ENCODE results near the gene PRXL2C. TPM values are rescaled to one million over a fixed set of nuclear protein-coding genes. Genes with fewer than 3 reads are reported as not detected.
A peak's percentile ranks its signal among the peaks of the same experiment; 100 is the strongest.

The PRXL2C gene
- total and polyA plus RNA-seq, 2 donors (not counting 1 experiment from before 2014, with no cell fraction given) = 10.9 to 16.1 TPM

DNA sequence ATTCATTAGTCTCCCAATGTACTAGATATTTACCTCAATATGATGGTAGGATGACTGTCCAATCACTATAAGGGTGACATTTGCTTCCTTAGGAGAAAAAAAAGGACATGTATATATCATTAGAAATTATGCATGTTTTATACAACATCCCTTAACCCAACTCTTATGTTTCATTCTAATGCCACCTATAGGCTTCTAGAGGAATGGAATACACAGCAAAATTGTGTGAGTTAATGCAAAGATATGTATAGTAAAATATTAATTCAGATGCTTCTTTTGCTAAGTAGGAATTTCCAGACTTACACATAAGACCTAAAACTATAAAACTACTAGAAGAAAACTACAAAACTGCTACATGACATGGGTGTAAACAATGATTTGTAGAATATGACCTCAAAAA, 3.5 kb downstream of the PRXL2C start:
- Mint-ChIP-seq H3K4me1 (peaks cover 20% of the 10 kb centered on the region), H3K4me3 (no peak overlapping the region), H3K27me3 (no peaks in the 10 kb centered on the region), H3K27ac (peak overlapping the region; percentile 1), H3K9me3 (ENCODE audit: insufficient read depth) (no peaks in the 10 kb centered on the region)
- DNase-seq = peak; percentile 29
- H3K4me2 ChIP-seq (replicated peaks; ENCODE audit: low read depth, low read length, poor library complexity, severe bottlenecking) = no peak overlapping the region
- no peak for ATAC-seq (ENCODE audit: low read depth)
- H3K27ac ChIP-seq (ENCODE audit: low read length in 2 of 2) = no peak overlapping the region
- intact Hi-C loops (cut with micrococcal nuclease) = loop anchor here (1.0 to 10.0 kb wide), 3 partner anchors 131 to 777 kb away; partner anchors contain the start of gene ERCC6L2
- ChIA-PET POLR2A (no interaction called here), CTCF (interaction anchor here (1.0 to 4.2 kb wide), 3 partner anchors 14 to 324 kb away, joined by 3 to 29 read pairs (median 3); no protein-coding TSS in a partner anchor)
- no peak overlapping the region for H3K4me3 ChIP-seq (ENCODE audit: control extremely low read depth in 1 of 5, extremely low read depth in 1 of 5, insufficient read depth in 1 of 5, low read depth in 2 of 5, low read length in 4 of 5)
- H3K27me3 ChIP-seq (replicated peaks in 1 of 4; ENCODE audit: control extremely low read depth in 1 of 4, control insufficient read depth in 3 of 4, insufficient read depth in 4 of 4, low read length in 3 of 4) = no peaks in the 10 kb centered on the region
- TF ChIP-seq EZH2 (IDR thresholded peaks at IDR 0.05; ENCODE audit: borderline replicate concordance, insufficient read depth, low read depth, low read length, poor library complexity, severe bottlenecking) (no peak), CTCF (IDR thresholded peaks at IDR 0.05) (peak; percentile 60)
- H2AFZ ChIP-seq (ENCODE audit: insufficient read depth, low read depth, low read length, poor library complexity, severe bottlenecking) = no peak overlapping the region
- H3K9ac ChIP-seq (ENCODE audit: low read length) = no peak overlapping the region
- no peaks in the 10 kb centered on the region for H3K79me2 ChIP-seq (ENCODE audit: control insufficient read depth, insufficient read depth, low read length)
- peaks cover 8 to 17% of the 10 kb centered on the region in 2 donors for H3K4me1 ChIP-seq (ENCODE audit: control insufficient read depth in 2 of 2, insufficient read depth in 2 of 2, low read length in 2 of 2)
- H4K20me1 ChIP-seq (ENCODE audit: control insufficient read depth, insufficient read depth, low read length, poor library complexity, severe bottlenecking) = no peaks in the 10 kb centered on the region
- no peaks in the 10 kb centered on the region for H3K9me3 ChIP-seq (ENCODE audit: control extremely low read depth in 1 of 3, control insufficient read depth in 2 of 3, insufficient read depth in 1 of 3, low read length in 2 of 3)
- peaks cover 0 to 6% of the 10 kb centered on the region in 2 experiments for H3K36me3 ChIP-seq (replicated peaks in 1 of 2; ENCODE audit: control extremely low read depth in 1 of 2, control insufficient read depth in 1 of 2, extremely low read depth in 1 of 2, insufficient read depth in 2 of 2, low read length in 1 of 2)

DNA sequence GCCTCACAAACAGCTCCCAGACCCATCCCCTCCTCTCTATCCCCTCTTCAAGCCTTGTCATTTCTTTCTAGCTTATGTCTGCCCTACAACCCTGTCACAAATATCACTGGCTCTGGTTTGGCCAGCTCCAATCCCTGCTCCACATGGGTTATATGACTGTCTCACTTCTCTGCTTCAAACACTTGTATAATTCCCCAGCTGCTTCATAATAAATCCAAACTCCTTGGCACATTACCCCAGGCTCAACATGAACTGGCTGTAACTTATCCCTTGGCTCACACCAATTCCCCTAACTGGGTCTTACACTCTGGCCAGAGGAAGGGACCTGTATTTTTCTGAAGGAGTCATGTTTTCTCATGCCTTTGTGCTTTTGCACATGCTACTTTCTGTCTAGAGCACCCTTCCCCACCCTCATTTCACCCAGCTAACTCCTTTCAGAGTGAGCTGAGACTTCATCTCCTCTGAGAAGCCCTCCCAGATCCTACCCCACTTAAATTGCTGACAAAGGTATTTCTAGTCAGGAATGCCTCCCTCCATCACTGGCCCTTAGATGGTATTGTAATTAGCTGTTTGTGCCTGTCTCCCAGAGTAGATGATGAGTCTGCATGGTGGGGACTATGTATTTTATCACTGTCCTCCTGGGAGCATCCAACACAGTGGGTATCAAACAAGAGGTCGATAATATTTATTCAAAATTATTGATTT, 5.3 kb downstream of the PRXL2C start:
- CTCF ChIA-PET = interaction anchor here (0.7 to 4.2 kb wide), 2 partner anchors 312 to 322 kb away, joined by 3 to 29 read pairs; no protein-coding TSS in a partner anchor
- no peak overlapping the region for H3K4me3 Mint-ChIP-seq

More for the DNA sequence above, 5.3 kb downstream of the PRXL2C start:
- POLR2A ChIA-PET = no interaction called here
- Mint-ChIP-seq H3K27ac (no peak overlapping the region), H3K27me3 (no peaks in the 10 kb centered on the region), H3K4me1 (peaks cover 14% of the 10 kb centered on the region), H3K9me3 (ENCODE audit: insufficient read depth) (no peaks in the 10 kb centered on the region)
- H3K4me2 ChIP-seq (replicated peaks; ENCODE audit: low read depth, low read length, poor library complexity, severe bottlenecking) = no peak overlapping the region
- no peak overlapping the region for H2AFZ ChIP-seq (ENCODE audit: insufficient read depth, low read depth, low read length, poor library complexity, severe bottlenecking)
- intact Hi-C loops (cut with micrococcal nuclease) = loop anchor here (5.0 to 10.0 kb wide), 2 partner anchors 133 to 775 kb away; partner anchors contain the start of gene ERCC6L2
- H4K20me1 ChIP-seq (ENCODE audit: control insufficient read depth, insufficient read depth, low read length, poor library complexity, severe bottlenecking) = no peaks in the 10 kb centered on the region
- no CpG with 5 or more reads among the region's 1 CpG for WGBS (ENCODE audit: insufficient coverage)
- no peaks in the 10 kb centered on the region for H3K79me2 ChIP-seq (ENCODE audit: control insufficient read depth, insufficient read depth, low read length)
- H3K9me3 ChIP-seq (ENCODE audit: control extremely low read depth in 1 of 3, control insufficient read depth in 2 of 3, insufficient read depth in 1 of 3, low read length in 2 of 3) = no peaks in the 10 kb centered on the region
- ATAC-seq (ENCODE audit: low read depth) (no peak), DNase-seq (no peak)
- H3K27ac ChIP-seq (ENCODE audit: low read length in 2 of 2) = no peak overlapping the region
- H3K9ac ChIP-seq (ENCODE audit: low read length) = no peak overlapping the region
- no peak overlapping the region for H3K4me3 ChIP-seq (ENCODE audit: control extremely low read depth in 1 of 5, extremely low read depth in 1 of 5, insufficient read depth in 1 of 5, low read depth in 2 of 5, low read length in 4 of 5)
- no peaks in the 10 kb centered on the region for H3K27me3 ChIP-seq (replicated peaks in 1 of 4; ENCODE audit: control extremely low read depth in 1 of 4, control insufficient read depth in 3 of 4, insufficient read depth in 4 of 4, low read length in 3 of 4)
- peaks cover 0 to 15% of the 10 kb centered on the region in 2 experiments for H3K36me3 ChIP-seq (replicated peaks in 1 of 2; ENCODE audit: control extremely low read depth in 1 of 2, control insufficient read depth in 1 of 2, extremely low read depth in 1 of 2, insufficient read depth in 2 of 2, low read length in 1 of 2)
- peaks cover 4 to 12% of the 10 kb centered on the region in 2 donors for H3K4me1 ChIP-seq (ENCODE audit: control insufficient read depth in 2 of 2, insufficient read depth in 2 of 2, low read length in 2 of 2)
- TF ChIP-seq CTCF (IDR thresholded peaks at IDR 0.05) = no peak

Data from B cell (primary cell).